Neural cell (in vitro differentiated cells): Measurements from ENCODE around the gene SERTAD2. TPM values are rescaled to one million over a fixed set of nuclear protein-coding genes. Genes with fewer than 3 reads are reported as not detected.

Experiments
- H2AFZ ChIP-seq: fragments of 200-600, 300-800 bp; sonication (generic), shearing (Covaris generic); 2 replicates; pipeline ENCODE4 v1.6.0; 2014; ENCODE audit warnings: low read depth, mild to moderate bottlenecking, antibody characterized with exemption, low read length, moderate library complexity
- H3F3A ChIP-seq: fragments of 200-600 bp; shearing (Covaris generic); 2 replicates; pipeline ENCODE4 v1.6.1; 2016; ENCODE audit warnings: mild to moderate bottlenecking, moderate library complexity, mixed read lengths, antibody characterized with exemption, low read length; ENCODE audit not compliant: insufficient read depth, poor library complexity, severe bottlenecking
- H3K27ac ChIP-seq: fragments of 200-600, 300-800 bp; sonication (generic), shearing (Covaris generic); 2 replicates; pipeline ENCODE4 v1.5.1; 2014; ENCODE audit warnings: mild to moderate bottlenecking, low read length, moderate library complexity
- H3K27me3 ChIP-seq: fragments of 300-800, 200-600 bp; sonication (generic), shearing (Covaris generic); 2 replicates; pipeline ENCODE4 v1.6.0; 2014; ENCODE audit warnings: mild to moderate bottlenecking, low read depth, low read length, moderate library complexity; ENCODE audit not compliant: insufficient read depth
- H3K36me3 ChIP-seq: fragments of 300-800, 200-600 bp; sonication (generic), shearing (Covaris generic); 2 replicates; pipeline ENCODE4 v1.5.1; 2014; ENCODE audit warnings: mild to moderate bottlenecking, antibody characterized with exemption, low read length, moderate library complexity; ENCODE audit not compliant: insufficient read depth
- H3K4me2 ChIP-seq: fragments of 300-800, 200-600 bp; sonication (generic), shearing (Covaris generic); 2 replicates; pipeline ENCODE4 v1.6.0; 2014; ENCODE audit warnings: mild to moderate bottlenecking, low read length
- H3K4me3 ChIP-seq: fragments of 300-800, 200-600 bp; sonication (generic), shearing (Covaris generic); 2 replicates; pipeline ENCODE4 v1.5.1; 2014; ENCODE audit warnings: mild to moderate bottlenecking, low read length, moderate library complexity
- H3K79me2 ChIP-seq: fragments of 200-600 bp; shearing (Covaris generic); replicated peaks from 2 replicates; pipeline ENCODE4 v1.6.0; 2014; ENCODE audit warnings: mild to moderate bottlenecking, low read length, moderate library complexity; ENCODE audit not compliant: insufficient read depth
- H3K9ac ChIP-seq: fragments of 300-800, 200-600 bp; sonication (generic), shearing (Covaris generic); 2 replicates; pipeline ENCODE4 v1.6.1; 2016; ENCODE audit warnings: mild to moderate bottlenecking, low read length, mixed read lengths
- H3K9me2 ChIP-seq: fragments of 200-600 bp; shearing (Covaris generic); 2 replicates; pipeline ENCODE4 v1.6.1; 2016; ENCODE audit warnings: mild to moderate bottlenecking, low read length, mixed read lengths; ENCODE audit not compliant: insufficient read depth
- H3K9me3 ChIP-seq: fragments of 200-600, 300-800 bp; sonication (generic), shearing (Covaris generic); 2 replicates; pipeline ENCODE4 v1.6.1; 2016; ENCODE audit warnings: mild to moderate bottlenecking, mixed run types, low read length, moderate library complexity, mixed read lengths
- H4K20me1 ChIP-seq: fragments of 200-600 bp; shearing (Covaris generic); 2 replicates; pipeline ENCODE4 v1.6.1; 2016; ENCODE audit warnings: mild to moderate bottlenecking, mixed run types; ENCODE audit not compliant: insufficient read depth
- EP300 ChIP-seq: fragments of 450-650 bp; conservative IDR thresholded peaks from 2 replicates; pipeline ENCODE4 v1.6.1; 2014; ENCODE audit warnings: antibody characterized with exemption, mild to moderate bottlenecking, moderate library complexity; ENCODE audit not compliant: poor library complexity, severe bottlenecking
- EZH2 ChIP-seq: fragments of 200-600, 300-800 bp; shearing (Covaris generic), sonication (generic); IDR thresholded peaks from 2 replicates; pipeline ENCODE4 v1.6.1; 2014; ENCODE audit warnings: antibody characterized with exemption, low read length, borderline replicate concordance, mild to moderate bottlenecking; ENCODE audit not compliant: insufficient read depth, poor library complexity, severe bottlenecking
- MXI1 ChIP-seq: fragments of 450-650 bp; conservative IDR thresholded peaks from 2 replicates; pipeline ENCODE4 v1.6.1; 2014; ENCODE audit warnings: antibody characterized with exemption, mild to moderate bottlenecking; ENCODE audit not compliant: poor library complexity, severe bottlenecking
- POLR2AphosphoS5 ChIP-seq: IDR thresholded peaks from 2 replicates; pipeline ENCODE4 v1.6.1; 2012
- RAD21 ChIP-seq: fragments of 450-650 bp; conservative IDR thresholded peaks from 2 replicates; pipeline ENCODE4 v1.6.1; 2014; ENCODE audit warnings: antibody characterized with exemption, mild to moderate bottlenecking, moderate library complexity
- SMC3 ChIP-seq: fragments of 450-650 bp; conservative IDR thresholded peaks from 2 replicates; pipeline ENCODE4 v1.6.1; 2014; ENCODE audit warnings: antibody characterized with exemption, mild to moderate bottlenecking, moderate library complexity; ENCODE audit not compliant: poor library complexity
- TAF1 ChIP-seq: IDR thresholded peaks from 2 replicates; pipeline ENCODE4 v1.6.1; 2012; ENCODE audit warnings: low read depth
- polyA plus RNA-seq: library from polyadenylated mRNA; depleted of rRNA; stranded (reverse); fragments of >200 nt; gene quantifications from 2 replicates; pipeline ENCODE4 v1.2.3, GENCODE V29; 2014
- TF ChIP-seq, protein P1 (sequence below): IDR thresholded peaks from 2 replicates; pipeline ENCODE4 v1.6.1; 2012; ENCODE audit warnings: borderline replicate concordance
- TF ChIP-seq, protein P2 (sequence below): fragments of 450-650 bp; IDR thresholded peaks from 2 replicates; pipeline ENCODE4 v1.5.1; 2014; ENCODE audit warnings: antibody characterized with exemption, mild to moderate bottlenecking, moderate library complexity; ENCODE audit not compliant: poor library complexity, severe bottlenecking

The SERTAD2 gene
- polyA plus RNA-seq, 1 donor from 2014 or later, result 4.7 TPM

DNA sequence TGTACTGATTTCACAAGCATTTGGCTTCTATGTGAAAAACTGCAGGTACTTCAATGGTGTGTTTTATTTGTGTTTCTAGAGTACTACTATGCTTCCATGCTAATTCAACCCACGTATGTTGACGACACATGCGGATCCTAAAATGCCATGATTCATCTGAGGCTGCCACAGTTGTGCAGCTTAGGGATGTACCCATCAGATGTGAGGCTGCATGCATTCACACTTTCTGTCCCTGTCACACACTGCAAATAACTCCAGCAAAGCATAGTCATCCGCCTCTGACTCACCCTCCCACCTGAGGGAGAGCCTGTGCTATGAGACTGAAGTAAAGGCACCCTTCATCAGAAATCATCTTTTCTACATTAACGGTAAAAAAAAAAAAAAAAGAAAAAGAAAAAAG is 22.1 kb upstream of the SERTAD2 start:
- Histone ChIP-seq H3K4me3 (no peak overlapping the region), H3K4me2 (no peak overlapping the region), H3K9me2 (no peaks in the 10 kb centered on the region), H3K27me3 (no peaks in the 10 kb centered on the region), H3K9ac (no peak overlapping the region), H3K9me3 (no peaks in the 10 kb centered on the region), H3K79me2 (no peaks in the 10 kb centered on the region), H4K20me1 (no peaks in the 10 kb centered on the region), H3F3A (no peaks in the 10 kb centered on the region), H3K27ac (no peak overlapping the region), H3K36me3 (no peaks in the 10 kb centered on the region), H2AFZ (no peak overlapping the region)
- TF ChIP-seq, protein P1, sequence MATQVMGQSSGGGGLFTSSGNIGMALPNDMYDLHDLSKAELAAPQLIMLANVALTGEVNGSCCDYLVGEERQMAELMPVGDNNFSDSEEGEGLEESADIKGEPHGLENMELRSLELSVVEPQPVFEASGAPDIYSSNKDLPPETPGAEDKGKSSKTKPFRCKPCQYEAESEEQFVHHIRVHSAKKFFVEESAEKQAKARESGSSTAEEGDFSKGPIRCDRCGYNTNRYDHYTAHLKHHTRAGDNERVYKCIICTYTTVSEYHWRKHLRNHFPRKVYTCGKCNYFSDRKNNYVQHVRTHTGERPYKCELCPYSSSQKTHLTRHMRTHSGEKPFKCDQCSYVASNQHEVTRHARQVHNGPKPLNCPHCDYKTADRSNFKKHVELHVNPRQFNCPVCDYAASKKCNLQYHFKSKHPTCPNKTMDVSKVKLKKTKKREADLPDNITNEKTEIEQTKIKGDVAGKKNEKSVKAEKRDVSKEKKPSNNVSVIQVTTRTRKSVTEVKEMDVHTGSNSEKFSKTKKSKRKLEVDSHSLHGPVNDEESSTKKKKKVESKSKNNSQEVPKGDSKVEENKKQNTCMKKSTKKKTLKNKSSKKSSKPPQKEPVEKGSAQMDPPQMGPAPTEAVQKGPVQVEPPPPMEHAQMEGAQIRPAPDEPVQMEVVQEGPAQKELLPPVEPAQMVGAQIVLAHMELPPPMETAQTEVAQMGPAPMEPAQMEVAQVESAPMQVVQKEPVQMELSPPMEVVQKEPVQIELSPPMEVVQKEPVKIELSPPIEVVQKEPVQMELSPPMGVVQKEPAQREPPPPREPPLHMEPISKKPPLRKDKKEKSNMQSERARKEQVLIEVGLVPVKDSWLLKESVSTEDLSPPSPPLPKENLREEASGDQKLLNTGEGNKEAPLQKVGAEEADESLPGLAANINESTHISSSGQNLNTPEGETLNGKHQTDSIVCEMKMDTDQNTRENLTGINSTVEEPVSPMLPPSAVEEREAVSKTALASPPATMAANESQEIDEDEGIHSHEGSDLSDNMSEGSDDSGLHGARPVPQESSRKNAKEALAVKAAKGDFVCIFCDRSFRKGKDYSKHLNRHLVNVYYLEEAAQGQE, result no peak
- no peak for TF ChIP-seq MXI1
- no peak for TF ChIP-seq TAF1
- TF ChIP-seq EZH2, result no peak
- TF ChIP-seq SMC3, result no peak
- TF ChIP-seq POLR2AphosphoS5, result no peak

DNA sequence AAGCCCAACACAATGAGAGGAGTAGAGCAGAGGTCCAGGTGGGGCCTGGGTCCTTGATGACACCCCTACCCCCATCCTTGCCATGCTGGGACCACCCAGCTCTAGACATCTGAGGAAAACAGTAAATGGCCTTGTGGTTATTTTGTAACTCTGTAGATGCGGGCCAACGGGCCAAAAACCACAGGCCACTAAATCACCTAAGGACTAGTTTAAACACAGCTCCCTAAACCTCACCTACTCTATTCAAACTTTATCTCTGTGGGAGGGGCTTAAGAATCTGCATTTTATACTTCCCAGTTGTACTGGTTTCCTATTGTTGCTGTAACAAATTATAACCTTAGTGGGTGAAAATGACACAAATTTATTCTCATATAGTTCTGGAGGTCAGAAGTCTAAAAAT is 19.0 kb upstream of the SERTAD2 start:
- H3K36me3 ChIP-seq, result no peaks in the 10 kb centered on the region
- no peak overlapping the region for H3K9ac ChIP-seq
- no peaks in the 10 kb centered on the region for H3K27me3 ChIP-seq
- H3K27ac ChIP-seq, result no peak overlapping the region
- no peaks in the 10 kb centered on the region for H3K79me2 ChIP-seq
- no peaks in the 10 kb centered on the region for H3K9me2 ChIP-seq
- H3K9me3 ChIP-seq, result no peaks in the 10 kb centered on the region
- H4K20me1 ChIP-seq, result no peaks in the 10 kb centered on the region
- no peaks in the 10 kb centered on the region for H3F3A ChIP-seq
- TF ChIP-seq SMC3 (no peak), RAD21 (no peak), EZH2 (no peak), MXI1 (no peak), EP300 (no peak), POLR2AphosphoS5 (no peak), TAF1 (no peak)
- TF ChIP-seq, protein P1, result no peak
- TF ChIP-seq, protein P2, sequence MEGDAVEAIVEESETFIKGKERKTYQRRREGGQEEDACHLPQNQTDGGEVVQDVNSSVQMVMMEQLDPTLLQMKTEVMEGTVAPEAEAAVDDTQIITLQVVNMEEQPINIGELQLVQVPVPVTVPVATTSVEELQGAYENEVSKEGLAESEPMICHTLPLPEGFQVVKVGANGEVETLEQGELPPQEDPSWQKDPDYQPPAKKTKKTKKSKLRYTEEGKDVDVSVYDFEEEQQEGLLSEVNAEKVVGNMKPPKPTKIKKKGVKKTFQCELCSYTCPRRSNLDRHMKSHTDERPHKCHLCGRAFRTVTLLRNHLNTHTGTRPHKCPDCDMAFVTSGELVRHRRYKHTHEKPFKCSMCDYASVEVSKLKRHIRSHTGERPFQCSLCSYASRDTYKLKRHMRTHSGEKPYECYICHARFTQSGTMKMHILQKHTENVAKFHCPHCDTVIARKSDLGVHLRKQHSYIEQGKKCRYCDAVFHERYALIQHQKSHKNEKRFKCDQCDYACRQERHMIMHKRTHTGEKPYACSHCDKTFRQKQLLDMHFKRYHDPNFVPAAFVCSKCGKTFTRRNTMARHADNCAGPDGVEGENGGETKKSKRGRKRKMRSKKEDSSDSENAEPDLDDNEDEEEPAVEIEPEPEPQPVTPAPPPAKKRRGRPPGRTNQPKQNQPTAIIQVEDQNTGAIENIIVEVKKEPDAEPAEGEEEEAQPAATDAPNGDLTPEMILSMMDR, result no peak
- no peak overlapping the region for H3K4me2 ChIP-seq
- no peak overlapping the region for H2AFZ ChIP-seq
- no peak overlapping the region for H3K4me3 ChIP-seq
